Endothelial cell of hepatic sinusoid (primary cell): ENCODE data around the gene ARID1B.

ENCODE experiments used
- in situ Hi-C: cut with HindIII; loops from 2 replicates; pipeline ENCODE4 v1.10.0; 2017; ENCODE audit warnings: low sequenced_read_pairs

The ARID1B gene

GRCh38 chr6:156953479-156954146 is 176.4 kb downstream of the ARID1B start:
- in situ Hi-C loops = no loop called here

- in situ Hi-C loops = no loop called here
Observed at GRCh38 chr6:156954191-156954590, 177.0 kb downstream of the ARID1B start.

- in situ Hi-C loops = no loop called here
Observed at GRCh38 chr6:156954816-156955215, 177.6 kb downstream of the ARID1B start.

- in situ Hi-C loops = no loop called here
Observed at GRCh38 chr6:156955494-156956183, 178.5 kb downstream of the ARID1B start.

GRCh38 chr6:156956286-156956685 is 179.1 kb downstream of the ARID1B start:
- in situ Hi-C loops = no loop called here

GRCh38 chr6:156957931-156958547 is 180.9 kb downstream of the ARID1B start:
- in situ Hi-C loops = no loop called here

GRCh38 chr6:156960525-156960924 is 183.3 kb downstream of the ARID1B start:
- in situ Hi-C loops = no loop called here

- in situ Hi-C loops = no loop called here
Observed at GRCh38 chr6:156961282-156961892, 184.2 kb downstream of the ARID1B start.

- in situ Hi-C loops = no loop called here
Observed at GRCh38 chr6:156963712-156964700, 186.8 kb downstream of the ARID1B start.

GRCh38 chr6:156967852-156968251 is 190.7 kb downstream of the ARID1B start:
- in situ Hi-C loops = no loop called here

GRCh38 chr6:156969233-156969632 is 192.1 kb downstream of the ARID1B start:
- in situ Hi-C loops = no loop called here

GRCh38 chr6:156970595-156971112 is 193.5 kb downstream of the ARID1B start:
- in situ Hi-C loops = no loop called here

GRCh38 chr6:156971153-156971885 is 194.1 kb downstream of the ARID1B start:
- in situ Hi-C loops = no loop called here

GRCh38 chr6:156972145-156972544 is 195.0 kb downstream of the ARID1B start:
- in situ Hi-C loops = no loop called here

GRCh38 chr6:156974830-156975261 is 197.7 kb downstream of the ARID1B start:
- in situ Hi-C loops = no loop called here

- in situ Hi-C loops = no loop called here
Observed at GRCh38 chr6:156975414-156975813, 198.2 kb downstream of the ARID1B start.

GRCh38 chr6:156976216-156977127 is 199.3 kb downstream of the ARID1B start:
- in situ Hi-C loops = no loop called here

GRCh38 chr6:156977527-156978291 is 200.5 kb downstream of the ARID1B start:
- in situ Hi-C loops = no loop called here
